ENCODE results near the gene DDX51.

Gene DDX51

DNA sequence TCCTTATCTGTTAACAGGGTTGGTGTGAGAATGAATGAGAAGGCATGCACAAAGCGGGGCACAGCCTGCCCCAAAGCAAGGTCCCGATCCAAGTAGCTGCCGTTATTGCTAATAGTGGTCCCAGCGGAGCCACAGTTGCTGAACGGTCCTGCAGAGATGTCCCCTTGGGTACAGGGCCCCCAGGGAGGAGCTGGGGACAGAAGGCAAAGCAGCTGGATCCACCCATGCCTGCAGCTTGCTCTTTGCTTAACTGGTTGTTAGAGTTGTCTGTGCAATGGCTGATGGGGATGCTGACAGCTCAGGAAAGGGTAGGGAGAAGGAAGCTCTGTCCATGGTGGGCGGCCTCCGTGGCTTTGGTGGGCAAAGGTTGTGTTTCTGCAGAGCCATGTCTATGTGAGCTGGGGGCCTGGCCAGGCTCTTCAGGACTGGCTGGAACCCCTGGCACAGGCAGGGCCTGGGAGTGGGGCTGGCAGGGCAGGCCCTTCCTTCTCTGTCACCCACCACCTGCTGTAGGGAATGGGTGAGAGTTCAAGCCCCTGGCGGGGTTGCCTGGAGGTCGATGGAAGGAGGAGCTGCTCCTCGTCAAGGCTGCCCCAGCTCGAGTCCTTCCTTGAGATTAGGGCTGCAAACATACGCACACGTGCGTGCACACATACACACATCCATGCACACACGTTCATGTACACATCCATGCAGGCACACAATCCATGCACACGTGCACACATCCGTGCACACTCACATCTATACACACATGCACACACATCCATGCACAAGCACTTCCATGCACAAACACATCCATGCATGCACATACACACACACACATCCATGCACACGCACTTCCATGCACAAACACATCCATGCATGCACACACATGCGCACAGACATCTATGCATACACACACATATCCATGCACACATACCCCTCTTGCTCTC, 35.6 kb upstream of the DDX51 start:
- DNase-seq = no peak

DNA sequence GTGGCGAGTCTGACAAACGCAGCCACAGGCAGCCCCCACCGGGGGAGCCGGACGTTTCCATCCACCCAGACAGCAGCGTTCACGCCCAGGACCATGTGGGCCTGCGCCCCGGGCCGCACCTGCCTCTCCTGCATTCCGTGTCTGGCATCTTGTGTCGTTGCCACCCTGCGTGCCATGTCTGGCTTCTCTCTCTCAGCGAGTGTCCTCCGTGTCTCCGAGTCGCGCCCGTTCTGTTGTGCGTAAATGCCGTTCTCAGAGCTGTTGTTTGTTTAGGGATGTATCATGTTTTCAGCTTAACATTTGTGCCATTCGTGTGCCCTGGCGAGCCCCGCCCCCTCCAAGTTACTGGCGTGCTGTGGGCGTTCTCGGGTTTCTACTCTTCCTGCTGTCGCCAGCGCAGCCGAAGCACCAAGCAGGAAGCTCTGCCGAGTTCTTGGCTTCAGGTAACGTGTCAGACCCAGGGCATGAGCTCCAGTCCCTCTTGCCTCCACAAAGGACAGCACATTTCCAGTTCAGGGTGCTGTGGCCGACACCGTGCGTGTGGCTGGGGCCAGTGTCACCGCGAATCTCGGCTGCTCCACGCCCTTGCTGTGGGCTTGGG, 34.8 kb upstream of the DDX51 start:
- DNase-seq = peak; percentile 52

DNA sequence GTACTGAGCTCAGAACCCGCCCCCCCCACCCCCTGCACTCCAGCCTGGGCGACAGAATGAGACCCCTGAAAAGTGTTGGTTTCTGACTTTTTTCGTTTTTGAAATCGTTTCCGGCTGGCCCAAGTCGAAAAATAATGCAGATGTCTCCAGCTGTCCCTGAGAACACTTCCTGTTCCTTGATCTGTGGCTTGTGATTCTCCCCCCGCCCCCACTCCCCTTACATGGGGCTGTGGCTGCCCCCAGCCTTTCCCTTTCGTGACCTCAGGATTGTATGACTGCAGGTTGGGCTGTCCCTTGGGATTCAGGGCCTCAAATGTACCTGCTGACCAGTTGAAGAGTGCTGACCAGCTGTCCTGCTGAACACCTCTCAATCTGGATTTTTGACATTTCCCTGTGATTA, 34.2 kb upstream of the DDX51 start:
- no peak for DNase-seq

DNA sequence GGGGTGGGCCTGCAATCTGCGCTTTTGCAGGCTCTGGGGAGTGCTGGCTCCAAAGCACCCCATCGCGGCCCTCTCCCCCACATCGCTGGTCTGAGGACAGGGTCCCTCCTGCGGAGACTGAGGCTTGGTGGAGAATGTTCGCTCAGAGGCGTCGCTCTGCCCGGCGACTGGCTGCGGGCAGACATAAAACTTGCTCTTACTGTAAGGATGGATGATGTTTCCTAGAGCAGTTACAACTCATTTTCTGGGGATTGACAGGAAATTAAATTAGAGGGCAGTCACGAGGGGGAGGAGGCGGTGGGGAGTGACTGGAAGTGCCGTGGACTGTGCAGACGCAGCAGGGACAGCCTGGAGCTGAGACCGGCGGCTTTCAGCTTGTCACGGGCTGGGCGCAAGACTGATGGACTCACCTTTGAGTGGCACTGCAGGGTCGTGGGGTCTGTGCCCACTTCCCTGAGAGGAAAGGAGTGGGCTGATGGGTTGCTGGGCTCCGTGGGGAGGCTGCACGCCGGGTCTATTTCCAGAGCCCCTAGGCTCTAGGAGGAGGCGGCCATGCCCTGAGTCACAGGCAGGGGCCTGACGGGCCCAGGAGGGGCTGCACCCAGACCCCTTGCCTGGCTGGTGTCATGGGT, 32.9 kb upstream of the DDX51 start:
- no peak for DNase-seq

DNA sequence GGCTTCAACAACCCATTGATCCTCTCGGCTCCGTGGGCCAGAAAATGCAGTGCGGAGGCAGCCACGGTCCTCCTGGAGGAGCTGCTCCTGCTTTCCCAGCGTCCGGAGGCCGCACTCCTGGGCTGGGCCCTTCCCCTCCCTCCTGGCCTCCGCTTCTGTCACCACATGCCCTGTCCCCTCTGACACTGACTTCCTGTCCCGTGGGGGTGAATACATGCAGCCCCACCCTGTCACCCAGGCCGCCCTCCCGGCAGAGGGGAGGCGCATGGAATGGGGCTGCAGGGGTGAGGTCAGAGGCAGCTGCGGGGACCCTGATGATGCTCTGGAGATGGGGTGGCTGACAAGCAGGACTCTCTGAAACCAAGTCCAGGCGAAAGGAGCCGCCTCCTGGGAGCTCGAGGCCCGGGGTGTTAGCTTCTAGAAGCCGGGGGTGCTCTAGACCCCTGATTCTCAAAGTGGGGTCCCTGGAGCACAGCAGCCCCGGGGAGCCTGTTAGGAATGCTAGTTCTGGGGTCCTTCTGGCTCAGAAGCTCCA, 32.3 kb upstream of the DDX51 start:
- no peak for DNase-seq

DNA sequence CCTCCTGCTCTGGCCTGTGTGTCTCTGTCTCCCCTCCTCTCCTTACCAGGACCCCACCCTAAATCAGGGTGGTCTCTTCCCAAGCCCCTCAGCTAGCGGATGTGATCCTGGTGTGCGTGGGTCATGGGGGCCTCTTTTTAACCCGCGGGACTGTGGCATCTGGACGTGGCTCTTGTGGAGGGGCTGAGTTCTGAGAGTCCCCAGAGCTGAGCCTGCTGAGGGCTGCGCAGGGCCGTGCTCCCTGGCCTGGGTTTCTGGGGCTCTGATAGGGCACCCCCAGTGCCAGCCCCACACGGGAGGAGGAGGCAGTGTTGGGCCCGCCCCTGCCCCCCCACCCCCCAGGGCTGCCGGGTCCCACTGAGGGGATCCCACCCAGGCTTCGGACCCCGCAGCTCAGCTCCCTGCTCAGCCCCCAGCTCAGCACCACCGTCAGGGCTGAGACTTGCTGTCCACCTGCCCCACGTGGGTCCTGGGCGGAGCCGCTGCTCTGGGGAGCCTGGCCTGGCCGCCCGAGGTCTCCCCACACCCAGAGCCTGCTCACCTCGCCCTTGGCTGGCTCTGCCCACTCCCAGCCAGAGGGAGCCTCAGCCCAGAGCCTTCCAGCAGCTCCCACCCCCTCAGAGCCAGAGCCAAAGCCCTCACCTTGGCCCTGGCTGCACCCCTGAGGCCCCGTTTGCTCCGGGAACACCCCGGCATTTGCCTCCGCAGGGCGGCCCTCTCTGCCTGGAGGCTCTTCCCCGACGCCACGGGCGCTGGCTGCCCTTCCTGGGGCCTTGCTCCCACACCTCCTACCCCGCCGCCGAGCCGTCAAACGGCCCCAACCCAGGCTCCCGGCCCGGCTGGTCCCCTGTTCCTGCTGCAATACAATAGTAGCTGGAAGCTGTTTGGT, 31.6 kb upstream of the DDX51 start:
- DNase-seq = no peak

DNA sequence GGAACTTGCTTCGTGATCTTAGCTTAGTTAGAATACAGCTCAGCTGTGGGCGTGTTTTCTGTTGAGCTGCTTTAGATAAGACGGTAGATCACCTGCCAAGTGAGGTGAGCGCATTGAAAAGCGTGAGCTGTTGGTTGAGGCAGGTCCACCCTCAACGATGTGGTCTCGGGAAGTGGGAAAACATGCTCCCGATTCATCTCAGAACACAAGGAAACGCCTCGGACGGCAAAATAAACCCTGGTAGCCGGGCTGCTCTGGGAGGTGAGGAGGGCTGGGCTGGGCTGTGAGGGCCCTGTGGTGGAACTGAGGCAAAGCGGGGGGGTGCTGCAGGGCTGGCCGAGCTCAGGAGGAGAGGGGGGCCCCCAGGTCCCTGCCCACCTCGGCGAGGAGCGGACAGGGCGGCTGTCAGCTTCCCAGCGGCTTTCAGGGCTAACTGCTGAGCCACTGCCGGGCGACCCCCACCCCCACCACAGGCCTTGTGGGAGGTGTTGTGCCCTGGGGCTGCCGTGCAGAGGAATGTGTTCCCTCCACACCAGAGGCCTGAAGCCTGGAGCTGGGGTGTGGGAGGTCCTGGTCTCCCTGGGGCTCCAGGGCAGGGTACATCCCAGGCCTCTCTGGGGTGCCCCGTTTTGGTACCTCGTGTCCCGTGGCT, 30.8 kb upstream of the DDX51 start:
- DNase-seq = no peak

DNA sequence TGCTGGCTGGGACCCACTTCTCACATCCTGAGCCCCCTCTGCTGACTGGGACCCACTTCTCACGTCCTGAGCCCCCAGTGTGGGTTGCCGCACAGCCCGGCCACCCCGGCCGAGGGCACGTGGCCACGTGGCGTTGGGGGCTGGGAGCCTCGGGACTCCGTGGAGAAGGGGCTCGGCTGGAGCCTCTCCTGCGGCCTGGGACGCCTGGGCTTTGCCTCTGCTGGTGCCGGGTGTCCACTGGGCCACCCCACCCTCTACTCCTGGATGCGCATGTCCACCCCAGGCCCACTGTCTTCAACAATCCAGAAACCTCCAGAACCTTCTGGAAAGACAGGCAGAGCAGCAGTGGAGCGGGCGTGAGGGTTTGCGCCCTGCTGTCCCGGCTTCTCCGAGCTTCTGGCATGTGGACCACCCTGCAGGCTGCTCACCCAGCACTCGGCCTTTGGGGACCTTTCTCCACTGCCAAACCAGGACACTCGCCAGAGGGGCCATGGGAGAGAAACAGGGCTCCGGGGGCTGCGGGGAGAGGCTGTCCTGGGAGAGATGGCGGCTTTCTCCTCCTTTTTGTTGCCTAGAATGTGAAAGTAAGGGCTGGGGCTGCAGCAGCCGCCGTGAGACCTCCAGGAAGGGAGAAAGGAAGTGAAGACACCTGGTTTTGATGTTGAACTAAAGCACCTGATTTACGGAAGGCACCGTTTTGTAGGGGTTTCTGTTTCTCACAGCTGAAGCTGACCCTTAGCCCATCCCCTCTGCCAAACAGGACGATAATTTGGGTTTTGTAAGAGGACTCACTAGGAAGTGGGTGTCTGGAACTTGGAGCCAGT, 30.1 kb upstream of the DDX51 start:
- DNase-seq = no peak

DNA sequence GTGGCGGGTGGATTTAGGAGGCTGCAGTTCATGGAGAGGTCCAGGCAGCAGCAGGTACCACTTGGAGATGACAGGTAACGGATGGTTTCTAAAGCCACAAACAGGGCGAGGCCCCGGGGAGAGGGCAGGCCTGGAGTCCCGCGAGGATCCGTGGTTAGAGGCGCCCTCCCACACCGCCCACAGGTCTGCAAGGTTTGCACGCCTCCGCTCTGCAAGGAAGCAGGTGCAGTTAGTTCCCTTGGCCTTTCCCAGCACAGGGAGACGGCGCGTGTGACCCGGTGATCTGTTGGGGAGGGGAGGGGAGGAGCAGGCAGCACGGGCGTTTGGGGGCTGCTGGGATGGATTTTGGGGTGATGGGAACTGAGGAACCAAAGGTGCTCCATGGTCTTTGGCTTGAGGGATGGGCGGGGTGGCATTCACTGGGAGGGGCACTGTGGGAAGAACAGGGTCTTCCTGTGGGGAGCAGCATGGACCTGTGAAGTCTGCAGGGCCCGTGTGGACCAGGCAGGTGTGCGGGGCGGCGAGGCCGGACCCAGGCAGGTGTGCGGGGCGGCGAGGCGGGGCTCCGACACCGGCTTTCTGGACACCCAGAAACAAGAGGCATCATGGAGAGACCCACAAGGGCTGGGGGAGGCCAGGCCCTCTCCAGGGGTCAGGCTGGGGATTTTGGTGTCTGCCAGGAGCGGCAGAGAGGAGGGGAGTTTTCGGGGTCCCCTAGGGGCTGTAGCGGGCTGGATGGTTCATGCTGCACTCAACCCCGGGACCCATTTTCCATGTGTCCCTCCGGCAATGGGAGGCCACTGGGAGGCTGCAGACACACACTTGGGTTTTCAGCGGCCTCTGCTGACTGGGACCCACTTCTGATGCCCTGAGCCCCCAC, 29.3 kb upstream of the DDX51 start:
- no peak for DNase-seq

DNA sequence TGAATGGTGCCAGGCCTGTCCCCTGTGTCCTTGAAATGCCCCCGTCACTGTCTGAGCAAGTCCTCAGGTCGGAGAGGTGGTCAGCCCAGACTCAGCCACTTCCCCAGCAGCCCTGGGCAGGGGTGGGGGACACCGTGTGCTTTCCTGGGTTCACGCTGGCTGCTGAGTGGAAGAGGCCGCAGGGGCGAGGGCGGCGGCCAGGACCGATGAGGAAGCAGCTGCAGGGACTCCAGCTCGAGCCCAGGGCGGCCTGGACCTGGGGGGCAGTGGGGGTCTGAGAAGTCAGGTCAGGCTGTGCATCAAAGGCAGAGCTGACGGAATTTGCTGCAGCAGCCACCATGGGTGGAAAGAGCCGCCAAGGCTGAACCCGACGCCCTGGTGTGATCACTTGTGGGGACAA, 28.5 kb upstream of the DDX51 start:
- no peak for DNase-seq

DNA sequence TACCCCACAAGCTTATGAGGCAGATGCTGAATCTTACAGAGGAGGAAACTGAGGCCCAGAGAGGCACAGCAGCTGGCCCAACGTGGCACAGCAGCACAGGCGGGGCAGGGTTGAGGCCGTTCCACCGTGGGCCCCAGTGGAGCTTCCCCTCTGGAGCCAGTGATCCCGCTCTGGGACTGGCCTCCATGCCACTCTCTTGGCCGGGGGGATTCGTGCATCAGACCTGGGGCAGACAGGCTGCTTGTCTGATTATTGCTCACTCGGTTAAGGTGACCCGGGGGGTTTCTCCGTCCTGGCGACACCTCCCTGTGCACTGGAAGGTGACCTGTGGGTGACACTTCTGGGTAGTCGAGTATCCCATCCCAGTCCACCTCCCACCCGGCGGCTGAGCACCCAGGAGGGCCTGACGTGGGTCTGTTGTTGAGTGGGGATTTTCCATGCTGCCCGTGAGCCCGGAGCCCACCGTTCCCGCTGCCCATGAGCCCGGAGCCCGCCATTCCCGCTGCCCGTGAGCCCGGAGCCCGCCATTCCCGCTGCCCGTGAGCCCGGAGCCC, 27.9 kb upstream of the DDX51 start:
- no peak for DNase-seq

DNA sequence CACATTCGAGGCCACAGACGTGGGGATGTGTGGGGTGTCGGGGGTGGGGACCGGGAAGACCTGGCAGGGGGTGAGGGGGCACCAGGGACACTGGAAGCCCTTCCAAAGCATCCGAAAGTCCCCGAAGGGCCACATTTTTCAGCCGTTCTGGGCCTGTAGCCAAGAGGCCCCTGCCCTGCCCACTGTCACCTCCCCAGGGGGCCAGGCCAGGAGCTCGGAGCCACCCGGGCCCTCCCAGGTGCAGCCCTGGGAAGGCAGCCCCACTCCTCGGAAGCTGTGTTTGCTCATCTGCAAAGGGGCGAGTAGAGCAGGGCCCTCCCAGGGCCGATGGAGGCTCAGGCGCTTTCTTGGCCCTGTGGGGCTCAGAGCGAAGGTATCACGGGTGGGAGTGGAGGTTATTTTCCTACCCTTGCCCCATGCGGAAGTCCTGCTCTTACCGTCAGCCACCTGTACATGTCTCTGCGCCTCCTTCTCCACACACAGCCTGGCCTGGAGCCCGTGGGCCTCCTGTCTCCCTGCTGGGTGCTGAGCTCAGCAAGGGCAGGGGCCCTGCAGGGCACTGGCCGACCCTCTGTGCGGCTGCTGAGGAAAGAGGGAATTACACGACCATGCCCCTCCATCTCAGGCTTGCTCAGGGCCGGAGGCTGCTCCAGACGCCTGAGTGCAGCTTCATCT, 27.3 kb upstream of the DDX51 start:
- no peak for DNase-seq

DNA sequence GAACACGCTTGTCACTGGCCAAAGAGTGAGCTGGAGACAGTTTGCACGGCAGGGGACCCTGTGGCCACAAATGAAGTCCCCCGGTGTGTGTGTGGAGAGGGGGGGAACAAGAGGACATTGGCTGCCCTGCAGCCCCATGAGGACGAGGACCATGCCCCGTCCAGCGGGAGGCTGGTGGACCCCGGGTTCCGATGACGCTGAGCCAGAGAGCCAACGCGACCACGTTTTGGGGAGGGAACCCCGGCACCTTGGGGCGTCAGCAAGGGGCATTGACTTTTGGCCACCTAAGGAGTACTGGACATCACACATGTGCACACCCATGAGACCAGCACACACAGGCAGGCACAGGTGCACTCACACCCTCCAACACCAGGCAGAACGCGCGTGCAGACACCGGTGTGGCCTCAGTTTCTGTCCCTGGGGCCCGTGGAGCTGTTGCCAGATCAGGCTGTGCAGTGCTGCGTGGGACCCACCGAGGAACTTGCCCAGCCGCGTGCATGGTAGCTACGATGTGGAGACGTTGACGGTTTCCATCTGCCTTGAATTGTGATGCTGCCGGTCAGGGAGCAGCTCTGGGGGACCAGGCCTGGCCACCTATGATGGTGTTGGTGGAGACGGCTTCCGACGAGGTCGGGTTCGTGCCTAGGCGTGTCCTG, 26.6 kb upstream of the DDX51 start:
- no peak for DNase-seq

DNA sequence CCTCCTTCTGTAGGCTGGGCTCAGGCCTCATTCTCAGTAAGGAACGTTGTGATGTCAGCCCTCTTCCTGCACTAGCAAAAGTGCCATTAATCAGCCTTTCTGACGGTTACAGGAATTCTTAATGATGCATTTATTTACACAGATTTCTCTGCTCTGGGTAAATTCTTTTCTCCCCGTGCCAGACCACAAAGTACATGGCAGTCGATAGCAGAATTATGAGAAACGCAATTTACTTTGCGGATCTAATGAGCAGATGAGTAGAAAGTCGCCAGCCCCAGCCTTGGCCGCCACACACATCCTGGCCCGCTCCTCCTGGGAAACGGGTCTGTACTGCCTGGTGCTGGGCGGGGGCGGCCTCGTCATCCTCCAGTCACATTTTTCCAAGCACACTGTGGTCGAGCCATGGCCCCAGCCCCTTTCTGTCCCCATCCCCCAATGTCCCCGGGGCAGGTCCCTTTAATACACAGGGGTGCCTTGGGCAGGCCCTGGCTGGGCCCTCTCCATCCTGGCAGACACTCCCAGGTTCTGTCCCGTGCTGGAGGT, 26.0 kb upstream of the DDX51 start:
- DNase-seq = peak; percentile 93

DNA sequence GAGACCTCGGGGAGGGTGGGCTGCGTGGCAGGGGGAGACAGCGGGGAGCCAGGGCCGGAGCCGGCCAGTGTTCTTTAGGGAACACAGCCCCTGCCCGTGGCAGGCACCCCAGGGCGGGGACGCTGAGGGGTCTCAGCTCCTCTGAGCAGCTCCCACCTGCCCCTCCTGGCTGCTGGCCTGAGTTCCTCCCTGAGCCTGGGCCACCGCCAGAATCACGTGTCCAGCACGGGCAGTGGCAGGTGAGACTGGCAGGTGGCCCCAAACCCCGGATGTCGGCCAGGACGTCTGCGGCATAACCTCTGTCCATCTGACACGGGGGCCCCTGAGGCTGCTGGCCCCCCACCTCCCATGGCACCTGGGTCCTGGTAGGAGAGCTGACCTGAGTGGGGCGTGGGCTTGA, 25.3 kb upstream of the DDX51 start:
- no peak for DNase-seq

DNA sequence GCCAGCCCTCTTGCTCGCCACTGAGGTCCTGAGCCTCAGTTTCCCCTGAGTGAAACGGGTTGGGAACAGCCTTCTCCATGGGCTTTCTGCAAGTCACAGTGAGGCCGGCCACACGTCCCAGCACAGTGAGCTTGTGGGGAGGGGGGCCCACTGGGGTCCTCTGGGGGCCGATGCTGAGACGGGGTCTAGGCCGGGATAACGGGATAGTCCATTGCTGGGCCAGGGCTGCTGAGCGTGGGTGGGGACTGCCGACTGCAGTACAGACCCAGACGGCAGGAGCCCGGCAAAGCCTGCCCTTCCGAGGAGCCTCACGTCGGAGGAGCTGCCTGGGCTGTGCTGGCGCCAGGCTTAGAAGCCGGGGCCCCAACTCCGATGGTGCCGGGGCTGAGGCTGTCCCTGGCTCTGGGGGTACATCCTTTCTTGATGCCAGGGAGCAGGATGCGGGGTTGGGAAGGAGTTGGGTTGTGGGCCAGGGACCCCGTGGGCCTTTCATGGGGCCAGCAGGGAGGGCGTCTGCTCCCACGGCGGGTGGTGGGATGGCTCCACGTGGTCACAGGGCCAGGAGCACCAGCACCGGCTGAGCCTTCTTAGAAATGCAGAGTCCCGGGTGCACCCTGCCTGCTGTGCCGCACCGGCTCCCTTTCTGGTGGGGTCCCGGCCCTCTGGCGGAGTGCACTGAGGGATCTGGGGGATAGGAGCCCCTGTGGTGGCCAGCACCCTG, 24.4 kb upstream of the DDX51 start:
- no peak for DNase-seq

DNA sequence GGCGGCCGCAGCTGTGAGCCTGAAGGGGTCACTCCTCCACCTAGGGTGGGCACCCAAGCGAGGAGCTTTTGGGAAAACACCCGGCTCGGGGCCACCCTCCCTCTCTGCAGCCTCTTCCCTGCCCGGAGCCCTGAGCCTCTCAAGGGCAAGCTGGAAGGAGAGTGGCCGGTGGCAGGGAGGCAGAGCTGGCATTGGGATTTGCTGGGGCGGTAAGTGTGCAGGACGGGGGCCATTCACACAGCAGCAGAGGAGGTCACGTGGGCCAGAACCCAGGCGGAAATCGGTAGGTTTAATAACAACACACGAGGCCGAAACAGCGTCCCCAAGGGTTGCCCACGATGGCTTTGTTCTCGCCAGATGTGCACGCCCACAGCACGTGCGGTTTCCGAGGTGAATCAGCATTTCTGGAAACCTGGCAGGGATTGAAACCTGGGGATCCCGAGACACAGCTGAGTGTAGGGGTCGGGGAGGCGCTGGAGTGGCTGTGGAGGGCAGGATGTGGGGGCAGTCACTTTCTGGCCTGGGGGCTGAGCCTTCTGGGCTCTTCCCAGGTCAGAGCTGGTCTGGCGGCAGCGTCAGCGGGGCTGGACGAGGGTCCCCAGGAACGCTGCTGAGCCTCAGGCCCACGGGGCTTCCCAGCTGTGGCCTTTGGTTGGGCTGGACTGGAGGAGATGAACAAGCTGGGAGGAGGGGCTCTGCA, 23.6 kb upstream of the DDX51 start:
- DNase-seq = no peak
